PC-3 (cell line): ENCODE data around the gene PCID2.

Experiments
- CTCF ChIP-seq: fragments of 300-600 bp; sonication (generic); conservative IDR thresholded peaks from 2 replicates; pipeline ENCODE4 v1.5.1; 2017; ENCODE audit warnings: antibody characterized with exemption, low read depth, mild to moderate bottlenecking, low read length
- EZH2 ChIP-seq: fragments of 300-600 bp; sonication (generic); IDR thresholded peaks from one replicate; pipeline ENCODE4 v1.6.1; 2017; ENCODE audit warnings: antibody characterized with exemption, mild to moderate bottlenecking, low read length; ENCODE audit not compliant: unreplicated experiment
- EZH2phosphoT487 ChIP-seq: fragments of 300-600 bp; sonication (generic); IDR thresholded peaks from 2 replicates; pipeline ENCODE4 v1.6.1; 2018; ENCODE audit warnings: mild to moderate bottlenecking, antibody characterized with exemption, low read length, borderline replicate concordance

- TF ChIP-seq CTCF = no peak
- TF ChIP-seq EZH2phosphoT487 = no peak
- TF ChIP-seq EZH2 = no peak
Observed at GRCh38 chr13:113129480-113129879, 79.0 kb downstream of the PCID2 start.
